Measurements from ENCODE around the gene EEA1. TPM values are rescaled to one million over a fixed set of nuclear protein-coding genes. Genes with fewer than 3 reads are reported as not detected.

EEA1 gene
- polyA plus RNA-seq, 2 of the 4 experiments (the other 2 are of a cell fraction), result 6.6 to 8.1 TPM

DNA sequence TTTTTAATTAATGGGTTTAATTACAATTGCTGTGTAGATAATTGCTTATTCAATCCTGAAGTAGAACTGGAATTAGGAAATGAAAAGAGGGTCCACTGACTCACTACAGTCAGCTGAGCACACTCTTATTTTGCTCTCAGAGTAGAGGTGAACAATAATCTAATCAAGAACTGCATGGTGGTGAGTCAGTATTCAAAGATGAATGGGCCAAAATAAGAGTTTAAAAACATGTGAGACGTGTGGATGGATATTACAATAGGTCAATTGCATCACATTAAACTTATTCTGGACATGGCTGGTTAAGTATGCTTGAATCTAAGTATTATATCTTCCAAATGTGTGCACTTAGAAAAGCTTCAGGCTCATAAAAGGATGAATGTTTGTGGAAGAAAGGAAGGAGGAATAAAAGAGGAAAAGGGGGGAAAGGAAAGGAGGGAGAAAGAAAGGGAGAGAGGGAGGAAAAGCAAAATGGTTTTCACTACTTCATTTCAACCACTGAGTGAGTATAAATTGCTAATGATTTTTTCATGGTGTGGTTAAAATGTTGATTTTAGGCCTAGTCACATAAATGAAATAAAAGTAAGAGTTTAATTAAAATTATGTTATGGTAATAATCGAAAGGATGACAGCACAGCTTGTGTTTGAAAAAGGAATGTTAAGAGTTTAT, 27.0 kb upstream of the EEA1 start:
- ChIA-PET POLR2A (no interaction called here), CTCF (interaction anchor here (0.7 to 1.5 kb wide), 2 partner anchors 31 to 1044 kb away, joined by 4 read pairs; no protein-coding TSS in a partner anchor)
- FAIRE-seq (no peak), DNase-seq (ENCODE audit: low read depth in 1 of 2, low spot score in 1 of 2) (no peak), ATAC-seq (no peak)
- Histone ChIP-seq H3K4me1 (peaks cover 12% of the 10 kb centered on the region; the same call in 2 of the 3 replicates), H3K4me3 (no peak overlapping the region), H3K4me2 (no peak overlapping the region; the same call in 2 of the 3 replicates), H3K27ac (peak overlapping the region; percentile 46 to 69; a peak in 3 of 6 replicates), H3K9me3 (peaks cover 7% of the 10 kb centered on the region; the same call in 2 of the 3 replicates)
- 36% methylated on average over 2 of the region's 2 CpGs for WGBS (ENCODE audit: missing lambda C conversion rate)
- TF ChIP-seq RFX5 (IDR thresholded peaks at IDR 0.05) (no peak), NPAS2 (CRISPR knock-in tag; IDR thresholded peaks at IDR 0.05; ENCODE audit: borderline replicate concordance) (no peak), MAFK (IDR thresholded peaks at IDR 0.05; ENCODE audit: partially characterized antibody) (no peak), KDM1A (IDR thresholded peaks at IDR 0.05; ENCODE audit: low read depth) (no peak), FOSL2 (IDR thresholded peaks at IDR 0.05) (no peak), FOSL2 (CRISPR knock-in tag; IDR thresholded peaks at IDR 0.05) (peak; percentile 11; the same call in 1 of the 2 replicates), RNF2 (IDR thresholded peaks at IDR 0.05; ENCODE audit: borderline replicate concordance, low read depth) (no peak), HEYL (CRISPR knock-in tag; IDR thresholded peaks at IDR 0.05) (no peak), EP300 (IDR thresholded peaks at IDR 0.05) (no peak)
- TF ChIP-seq, protein P1, sequence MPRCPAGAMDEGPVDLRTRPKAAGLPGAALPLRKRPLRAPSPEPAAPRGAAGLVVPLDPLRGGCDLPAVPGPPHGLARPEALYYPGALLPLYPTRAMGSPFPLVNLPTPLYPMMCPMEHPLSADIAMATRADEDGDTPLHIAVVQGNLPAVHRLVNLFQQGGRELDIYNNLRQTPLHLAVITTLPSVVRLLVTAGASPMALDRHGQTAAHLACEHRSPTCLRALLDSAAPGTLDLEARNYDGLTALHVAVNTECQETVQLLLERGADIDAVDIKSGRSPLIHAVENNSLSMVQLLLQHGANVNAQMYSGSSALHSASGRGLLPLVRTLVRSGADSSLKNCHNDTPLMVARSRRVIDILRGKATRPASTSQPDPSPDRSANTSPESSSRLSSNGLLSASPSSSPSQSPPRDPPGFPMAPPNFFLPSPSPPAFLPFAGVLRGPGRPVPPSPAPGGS (IDR thresholded peaks at IDR 0.05), result no peak

DNA sequence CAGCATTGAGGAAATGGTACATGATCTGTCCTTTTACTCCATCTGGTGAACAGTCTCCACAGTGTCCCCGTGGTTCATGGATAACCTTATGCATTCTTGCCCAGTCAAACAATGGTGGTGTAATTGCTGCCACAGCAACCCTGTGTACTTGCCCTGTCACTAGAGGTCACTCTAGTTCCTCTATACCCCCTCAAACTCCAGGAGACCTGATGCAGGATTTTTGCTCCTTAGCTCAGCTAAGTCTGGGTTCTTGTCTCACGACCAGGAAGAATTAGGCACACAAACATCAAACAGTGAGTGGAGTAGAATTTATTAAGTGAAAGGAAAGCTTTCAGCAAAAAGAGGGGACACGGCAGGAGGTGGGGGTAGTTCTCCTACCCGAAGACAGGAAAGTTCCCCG, 24.7 kb upstream of the EEA1 start:
- DNase-seq (ENCODE audit: low read depth in 1 of 2, low spot score in 1 of 2), result no peak
- TF ChIP-seq, protein P2, sequence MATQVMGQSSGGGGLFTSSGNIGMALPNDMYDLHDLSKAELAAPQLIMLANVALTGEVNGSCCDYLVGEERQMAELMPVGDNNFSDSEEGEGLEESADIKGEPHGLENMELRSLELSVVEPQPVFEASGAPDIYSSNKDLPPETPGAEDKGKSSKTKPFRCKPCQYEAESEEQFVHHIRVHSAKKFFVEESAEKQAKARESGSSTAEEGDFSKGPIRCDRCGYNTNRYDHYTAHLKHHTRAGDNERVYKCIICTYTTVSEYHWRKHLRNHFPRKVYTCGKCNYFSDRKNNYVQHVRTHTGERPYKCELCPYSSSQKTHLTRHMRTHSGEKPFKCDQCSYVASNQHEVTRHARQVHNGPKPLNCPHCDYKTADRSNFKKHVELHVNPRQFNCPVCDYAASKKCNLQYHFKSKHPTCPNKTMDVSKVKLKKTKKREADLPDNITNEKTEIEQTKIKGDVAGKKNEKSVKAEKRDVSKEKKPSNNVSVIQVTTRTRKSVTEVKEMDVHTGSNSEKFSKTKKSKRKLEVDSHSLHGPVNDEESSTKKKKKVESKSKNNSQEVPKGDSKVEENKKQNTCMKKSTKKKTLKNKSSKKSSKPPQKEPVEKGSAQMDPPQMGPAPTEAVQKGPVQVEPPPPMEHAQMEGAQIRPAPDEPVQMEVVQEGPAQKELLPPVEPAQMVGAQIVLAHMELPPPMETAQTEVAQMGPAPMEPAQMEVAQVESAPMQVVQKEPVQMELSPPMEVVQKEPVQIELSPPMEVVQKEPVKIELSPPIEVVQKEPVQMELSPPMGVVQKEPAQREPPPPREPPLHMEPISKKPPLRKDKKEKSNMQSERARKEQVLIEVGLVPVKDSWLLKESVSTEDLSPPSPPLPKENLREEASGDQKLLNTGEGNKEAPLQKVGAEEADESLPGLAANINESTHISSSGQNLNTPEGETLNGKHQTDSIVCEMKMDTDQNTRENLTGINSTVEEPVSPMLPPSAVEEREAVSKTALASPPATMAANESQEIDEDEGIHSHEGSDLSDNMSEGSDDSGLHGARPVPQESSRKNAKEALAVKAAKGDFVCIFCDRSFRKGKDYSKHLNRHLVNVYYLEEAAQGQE (IDR thresholded peaks at IDR 0.05), result no peak
- CTCF ChIA-PET, result interaction anchor here (0.9 kb wide), 1 partner anchor 427 kb away, joined by 3 read pairs; no protein-coding TSS in a partner anchor
- 59% methylated on average over 5 of the region's 5 CpGs for WGBS (ENCODE audit: missing lambda C conversion rate)
- Histone ChIP-seq H3K4me3 (no peak overlapping the region), H3K27ac (no peak overlapping the region), H3K4me2 (no peak overlapping the region), H3K9me3 (peaks cover 7% of the 10 kb centered on the region; the same call in 2 of the 3 replicates), H3K4me1 (peaks cover 12% of the 10 kb centered on the region; the same call in 2 of the 3 replicates)
- POLR2A ChIA-PET, result no interaction called here
- ATAC-seq, result no peak; a peak in 1 of 6 replicates
- no peak for FAIRE-seq

DNA sequence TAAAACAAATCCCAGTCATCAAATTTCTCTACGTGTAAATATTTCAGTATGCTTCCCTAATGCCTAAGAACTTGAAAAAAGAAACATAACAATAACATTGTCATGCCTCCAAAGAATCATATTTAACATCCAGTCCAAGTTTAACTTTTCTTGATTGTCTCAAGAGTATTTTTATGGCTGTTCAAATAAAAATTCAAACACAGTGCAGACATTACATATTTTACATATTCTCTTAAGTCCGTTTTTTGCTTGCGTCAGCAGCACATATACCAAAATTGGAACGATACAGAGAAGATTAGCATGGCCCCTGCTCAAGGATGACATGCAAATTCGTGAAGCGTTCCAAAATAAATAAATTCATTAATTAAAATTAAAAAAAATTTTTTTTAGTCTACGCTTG, 23.3 kb upstream of the EEA1 start:
- H3K4me1 ChIP-seq, result peaks cover 9% of the 10 kb centered on the region; the same call in 2 of the 3 replicates
- CTCF ChIA-PET, result no interaction called here
- 77% methylated on average over 7 of the region's 7 CpGs for WGBS (ENCODE audit: missing lambda C conversion rate)

DNA sequence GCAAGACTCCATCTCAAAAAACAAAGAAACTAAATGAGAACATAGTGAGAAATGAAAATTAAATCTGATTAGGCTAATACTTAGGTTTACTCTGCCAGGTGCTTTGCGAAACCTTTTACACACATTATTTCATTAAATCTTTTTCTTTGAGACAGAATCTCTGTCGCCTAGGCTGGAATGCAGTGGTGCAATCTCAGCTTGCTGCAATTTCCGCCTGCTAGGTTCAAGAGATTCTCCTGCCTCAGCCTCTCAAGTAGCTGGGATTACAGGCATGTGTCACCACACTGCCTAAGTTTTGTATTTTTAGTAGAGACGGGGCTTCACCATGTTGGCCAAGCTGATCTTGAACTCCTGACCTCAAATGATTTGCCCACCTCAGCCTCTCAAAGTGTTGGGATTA, 21.9 kb upstream of the EEA1 start:
- ATAC-seq (no peak), DNase-seq (ENCODE audit: low read depth in 1 of 2, low spot score in 1 of 2) (no peak), FAIRE-seq (no peak)
- WGBS (ENCODE audit: missing lambda C conversion rate), result 91% methylated on average over 4 of the region's 4 CpGs
- POLR2A ChIA-PET, result no interaction called here
- Histone ChIP-seq H3K4me2 (no peak overlapping the region), H3K27ac (no peak overlapping the region), H3K4me3 (no peak overlapping the region), H3K4me1 (peaks cover 3% of the 10 kb centered on the region; the same call in 1 of the 3 replicates), H3K9me3 (peaks cover 7% of the 10 kb centered on the region; the same call in 2 of the 3 replicates)
- CTCF ChIA-PET, result interaction anchor here (1.2 to 1.5 kb wide), 2 partner anchors 19 to 22 kb away, joined by 3 read pairs; partner anchors contain the start of gene EEA1
- TF ChIP-seq RARB (CRISPR knock-in tag; IDR thresholded peaks at IDR 0.05), result no peak
- TF ChIP-seq HEYL (CRISPR knock-in tag; IDR thresholded peaks at IDR 0.05), result no peak
- TF ChIP-seq JUN (IDR thresholded peaks at IDR 0.05), result no peak
- no peak for TF ChIP-seq FOSL2 (IDR thresholded peaks at IDR 0.05)
- no peak for TF ChIP-seq FOSL2 (CRISPR knock-in tag; IDR thresholded peaks at IDR 0.05)
- TF ChIP-seq HOXB13 (CRISPR knock-in tag; IDR thresholded peaks at IDR 0.05; ENCODE audit: low read depth), result no peak
- TF ChIP-seq MAZ (IDR thresholded peaks at IDR 0.05; ENCODE audit: borderline replicate concordance, low read depth, low read length), result no peak
- no peak for TF ChIP-seq RNF2 (IDR thresholded peaks at IDR 0.05; ENCODE audit: borderline replicate concordance, low read depth)
- no peak for TF ChIP-seq BHLHE40 (IDR thresholded peaks at IDR 0.05; ENCODE audit: low read depth, low read length)
- TF ChIP-seq, protein P3, sequence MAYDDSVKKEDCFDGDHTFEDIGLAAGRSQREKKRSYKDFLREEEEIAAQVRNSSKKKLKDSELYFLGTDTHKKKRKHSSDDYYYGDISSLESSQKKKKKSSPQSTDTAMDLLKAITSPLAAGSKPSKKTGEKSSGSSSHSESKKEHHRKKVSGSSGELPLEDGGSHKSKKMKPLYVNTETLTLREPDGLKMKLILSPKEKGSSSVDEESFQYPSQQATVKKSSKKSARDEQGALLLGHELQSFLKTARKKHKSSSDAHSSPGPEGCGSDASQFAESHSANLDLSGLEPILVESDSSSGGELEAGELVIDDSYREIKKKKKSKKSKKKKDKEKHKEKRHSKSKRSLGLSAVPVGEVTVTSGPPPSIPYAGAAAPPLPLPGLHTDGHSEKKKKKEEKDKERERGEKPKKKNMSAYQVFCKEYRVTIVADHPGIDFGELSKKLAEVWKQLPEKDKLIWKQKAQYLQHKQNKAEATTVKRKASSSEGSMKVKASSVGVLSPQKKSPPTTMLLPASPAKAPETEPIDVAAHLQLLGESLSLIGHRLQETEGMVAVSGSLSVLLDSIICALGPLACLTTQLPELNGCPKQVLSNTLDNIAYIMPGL (CRISPR knock-in tag; IDR thresholded peaks at IDR 0.05; ENCODE audit: borderline replicate concordance), result no peak
- TF ChIP-seq, protein P1 (IDR thresholded peaks at IDR 0.05), result no peak
- TF ChIP-seq MAFK (IDR thresholded peaks at IDR 0.05; ENCODE audit: partially characterized antibody), result no peak
- no peak for TF ChIP-seq NFE2L2 (conservative IDR thresholded peaks at IDR 0.05; ENCODE audit: low read length)

More for the DNA sequence above, 23.3 kb upstream of the EEA1 start:
- no peak overlapping the region for H3K4me3 ChIP-seq
- ATAC-seq, result no peak
- peak; percentile 12 for TF ChIP-seq MAFK (IDR thresholded peaks at IDR 0.05; ENCODE audit: partially characterized antibody)
- TF ChIP-seq, protein P4, sequence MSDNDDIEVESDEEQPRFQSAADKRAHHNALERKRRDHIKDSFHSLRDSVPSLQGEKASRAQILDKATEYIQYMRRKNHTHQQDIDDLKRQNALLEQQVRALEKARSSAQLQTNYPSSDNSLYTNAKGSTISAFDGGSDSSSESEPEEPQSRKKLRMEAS (IDR thresholded peaks at IDR 0.05), result no peak
- H3K27ac ChIP-seq, result no peak overlapping the region
- no peak for FAIRE-seq
- DNase-seq (ENCODE audit: low read depth in 1 of 2, low spot score in 1 of 2), result no peak
- peaks cover 7% of the 10 kb centered on the region; the same call in 2 of the 3 replicates for H3K9me3 ChIP-seq
- POLR2A ChIA-PET, result no interaction called here
- no peak overlapping the region for H3K4me2 ChIP-seq

Measured in A549 (cell line).